Right atrium auricular region (tissue), 2 donors: ENCODE data around the gene CAPS2. TPM values are rescaled to one million over a fixed set of nuclear protein-coding genes. Genes with fewer than 3 reads are reported as not detected.

ENCODE experiments used
- DNase-seq: peaks from one replicate; pipeline ENCODE4 v3.0.0-alpha.2; 2019; ENCODE audit warnings: low spot score
- H3K27ac ChIP-seq, 2 donors: fragments of 200-600 bp; sonication (generic); 1 replicate in 1 of 2; 2 replicates in 1 of 2; pipeline ENCODE4 v1.5.1; 2016 to 2019
- H3K27me3 ChIP-seq, 2 donors: fragments of 200-600 bp; sonication (generic); one replicate each; pipeline versions ENCODE4 v1.5.1 to v1.6.0; 2017 to 2019
- H3K36me3 ChIP-seq: fragments of 200-600 bp; sonication (generic); one replicate; pipeline ENCODE4 v1.5.1; 2016
- H3K4me1 ChIP-seq, 2 donors: fragments of 200-600 bp; sonication (generic); one replicate each; pipeline versions ENCODE4 v1.5.1 to v1.6.0; 2017 to 2019
- H3K4me3 ChIP-seq, 2 donors: fragments of 200-600 bp; sonication (generic); 1 replicate in 1 of 2; 2 replicates in 1 of 2; pipeline ENCODE4 v1.5.1; 2017 to 2019; ENCODE audit warnings: mild to moderate bottlenecking in 1 of 2, moderate library complexity in 1 of 2
- H3K9me3 ChIP-seq, 2 donors: fragments of 200-600 bp; sonication (generic); one replicate each; pipeline ENCODE4 v1.5.1; 2019
- CTCF ChIP-seq, 2 donors: fragments of 200-600 bp; sonication (generic); IDR thresholded peaks; one replicate each; pipeline ENCODE4 v1.5.1; 2019; ENCODE audit warnings: antibody characterized with exemption in 2 of 2
- total RNA-seq, 2 donors: library from RNA; depleted of rRNA; stranded (reverse); fragments of >200 nt; gene quantifications; one replicate each; pipeline ENCODE4 v1.1.0, GENCODE V29; 2016

The CAPS2 gene
- total RNA-seq, 2 donors from 2014 or later = 7.3 to 11.3 TPM

- H3K4me1 ChIP-seq = no peaks in the 10 kb centered on the region
- H3K27ac ChIP-seq = no peak overlapping the region
- TF ChIP-seq CTCF (IDR thresholded peaks at IDR 0.05) = no peak
- no peaks in the 10 kb centered on the region for H3K36me3 ChIP-seq
- H3K9me3 ChIP-seq = no peaks in the 10 kb centered on the region
- no peak overlapping the region for H3K4me3 ChIP-seq
- no peak for DNase-seq
- no peaks in the 10 kb centered on the region for H3K27me3 ChIP-seq
Measured at GRCh38 chr12:75345531-75345930, 15.4 kb upstream of the CAPS2 start.

GRCh38 chr12:75341873-75342272, 11.7 kb upstream of the CAPS2 start:
- Histone ChIP-seq H3K27ac (no peak overlapping the region), H3K36me3 (no peaks in the 10 kb centered on the region), H3K4me3 (no peak overlapping the region), H3K9me3 (no peaks in the 10 kb centered on the region), H3K27me3 (no peaks in the 10 kb centered on the region), H3K4me1 (no peaks in the 10 kb centered on the region)
- DNase-seq = no peak
- TF ChIP-seq CTCF (IDR thresholded peaks at IDR 0.05) = no peak

- Histone ChIP-seq H3K4me1 (peaks cover 0 to 6% of the 10 kb centered on the region in 2 donors), H3K27ac (no peak overlapping the region), H3K27me3 (no peaks in the 10 kb centered on the region), H3K4me3 (no peak overlapping the region), H3K9me3 (no peaks in the 10 kb centered on the region), H3K36me3 (no peaks in the 10 kb centered on the region)
- no peak for DNase-seq
- TF ChIP-seq CTCF (IDR thresholded peaks at IDR 0.05) = no peak
Measured at GRCh38 chr12:75337905-75338304, 7.8 kb upstream of the CAPS2 start.

- Histone ChIP-seq H3K36me3 (no peaks in the 10 kb centered on the region), H3K27me3 (no peaks in the 10 kb centered on the region), H3K9me3 (no peaks in the 10 kb centered on the region), H3K4me1 (peaks cover 0 to 10% of the 10 kb centered on the region in 2 donors), H3K27ac (peak within 1 kb of the TSS in 1 of 2 donors; percentile 55), H3K4me3 (peak within 1 kb of the TSS; percentile 30 to 49)
- peak; percentile 91 for DNase-seq
- peak; percentile 81 to 95 for TF ChIP-seq CTCF (IDR thresholded peaks at IDR 0.05)
Measured at GRCh38 chr12:75334384-75335030, 4.4 kb upstream of the CAPS2 start, which contains the start of gene GLIPR1L1. Gene GLIPR1L1 (plus strand): TSS chr12:75334670. CDS start chr12:75334729, 59 bp downstream.

- no peaks in the 10 kb centered on the region for H3K9me3 ChIP-seq
- no peaks in the 10 kb centered on the region for H3K27me3 ChIP-seq
- TF ChIP-seq CTCF (IDR thresholded peaks at IDR 0.05) = no peak
Measured at GRCh38 chr12:75327642-75328041, 2.5 kb downstream of the CAPS2 start.

GRCh38 chr12:75323663-75324062, 6.5 kb downstream of the CAPS2 start:
- no peaks in the 10 kb centered on the region for H3K27me3 ChIP-seq
- H3K9me3 ChIP-seq = no peaks in the 10 kb centered on the region
- no peaks in the 10 kb centered on the region for H3K4me1 ChIP-seq
- no peak for DNase-seq
- no peak overlapping the region for H3K4me3 ChIP-seq
- H3K36me3 ChIP-seq = no peaks in the 10 kb centered on the region
- TF ChIP-seq CTCF (IDR thresholded peaks at IDR 0.05) = no peak
- H3K27ac ChIP-seq = no peak overlapping the region

More at GRCh38 chr12:75327642-75328041, 2.5 kb downstream of the CAPS2 start:
- H3K4me3 ChIP-seq = no peak overlapping the region
- no peaks in the 10 kb centered on the region for H3K36me3 ChIP-seq
- peaks cover 0 to 11% of the 10 kb centered on the region in 2 donors for H3K4me1 ChIP-seq
- DNase-seq = no peak
- no peak overlapping the region for H3K27ac ChIP-seq
